CD4-positive, alpha-beta T cell treated with Interleukin-4 for 1 hour (primary cell): ENCODE measurements around the gene PEA15.
A peak's percentile ranks its signal among the peaks of the same experiment; 100 is the strongest.

ENCODE experiments used
- DNase-seq, 2 donors: peaks; one replicate each; pipeline ENCODE4 v3.0.0-alpha.2; 2020 to 2022

PEA15 gene

GRCh38 chr1:160205242-160206035, at the start of gene PEA15:
PEA15 (plus strand) TSS chr1:160205384; CDS start chr1:160211545, 6,161 bp downstream.
- DNase-seq, result peak; percentile 75 to 76

DNA sequence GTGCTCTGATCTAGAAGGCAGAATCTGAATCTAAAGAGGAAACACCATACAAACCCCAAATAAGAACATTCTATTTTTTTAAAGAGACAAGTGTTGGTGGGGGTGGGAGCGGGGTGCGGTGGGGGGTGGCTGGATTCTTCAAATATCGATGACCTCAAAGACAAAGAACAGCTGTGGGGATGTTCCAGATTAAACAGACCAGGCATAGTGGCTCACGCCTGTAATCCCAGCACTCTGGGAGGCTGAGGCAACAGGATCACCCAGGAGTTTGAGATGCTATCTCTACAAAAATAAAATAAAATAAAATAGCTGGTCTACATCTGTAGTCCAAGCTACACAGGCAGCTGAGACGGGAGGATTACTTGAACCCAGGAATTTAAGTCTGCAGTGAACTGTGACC, 48.8 kb upstream of the PEA15 start:
- no peak for DNase-seq

GRCh38 chr1:160157174-160157573, 48.0 kb upstream of the PEA15 start:
- no peak for DNase-seq

DNA sequence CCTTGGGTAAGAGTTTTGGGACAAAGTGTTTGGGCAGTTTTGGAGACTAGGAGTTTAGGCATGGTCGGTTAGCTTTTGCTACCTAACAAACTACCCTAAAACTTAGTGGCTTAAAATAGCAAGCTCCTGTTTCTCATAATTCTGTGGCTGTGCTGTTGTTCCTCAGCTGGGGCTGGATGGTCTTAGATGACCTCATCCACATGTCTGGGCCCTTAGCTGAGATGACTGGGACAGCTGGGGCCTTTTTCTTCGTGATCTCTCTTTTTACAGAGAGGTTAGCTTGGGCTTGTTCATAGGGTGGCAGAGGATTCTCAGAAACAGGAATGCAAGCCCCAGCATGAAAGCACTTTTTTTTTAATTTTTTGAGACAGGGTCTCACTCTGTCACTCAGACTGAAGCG, 47.2 kb upstream of the PEA15 start:
- DNase-seq, result no peak

DNA sequence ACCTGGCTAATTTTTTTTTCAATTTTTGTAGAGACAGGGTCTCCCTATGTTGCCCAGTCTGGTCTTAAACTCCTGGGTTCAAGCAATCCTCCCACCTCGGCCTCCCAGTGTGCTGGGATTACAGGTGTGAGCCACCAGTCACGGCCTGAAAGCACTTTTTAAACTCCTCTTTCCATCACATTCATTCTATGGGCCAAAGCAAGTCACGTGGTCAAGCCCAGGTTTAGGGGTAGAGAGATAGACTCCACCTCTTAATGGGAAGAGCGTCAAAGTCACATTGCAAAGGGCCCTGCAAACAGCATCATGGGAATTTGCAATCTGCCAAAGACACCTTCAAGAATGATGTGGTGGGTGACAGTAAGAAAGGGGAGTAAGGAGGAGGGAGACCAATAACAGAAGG, 46.6 kb upstream of the PEA15 start:
- DNase-seq, result no peak

DNA sequence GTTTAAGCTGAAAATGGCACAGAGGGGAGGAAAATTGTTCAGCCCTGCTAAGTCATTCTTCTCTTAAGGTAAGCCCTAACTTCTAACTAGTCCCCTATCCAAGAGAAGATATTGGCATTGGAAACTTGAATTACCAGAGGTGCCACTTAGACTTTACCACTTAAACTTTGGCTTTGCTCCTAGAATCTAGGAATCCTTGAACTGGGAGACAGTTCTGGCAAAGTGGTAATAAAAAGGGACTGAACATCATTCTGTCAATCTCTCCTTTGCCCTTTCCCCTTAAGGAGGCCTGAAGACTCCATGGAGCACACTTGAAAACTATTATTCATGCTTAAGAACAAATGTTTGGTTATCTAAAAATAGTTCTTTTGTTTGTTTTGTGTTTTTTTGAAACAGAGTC, 45.3 kb upstream of the PEA15 start:
- no peak for DNase-seq

DNA sequence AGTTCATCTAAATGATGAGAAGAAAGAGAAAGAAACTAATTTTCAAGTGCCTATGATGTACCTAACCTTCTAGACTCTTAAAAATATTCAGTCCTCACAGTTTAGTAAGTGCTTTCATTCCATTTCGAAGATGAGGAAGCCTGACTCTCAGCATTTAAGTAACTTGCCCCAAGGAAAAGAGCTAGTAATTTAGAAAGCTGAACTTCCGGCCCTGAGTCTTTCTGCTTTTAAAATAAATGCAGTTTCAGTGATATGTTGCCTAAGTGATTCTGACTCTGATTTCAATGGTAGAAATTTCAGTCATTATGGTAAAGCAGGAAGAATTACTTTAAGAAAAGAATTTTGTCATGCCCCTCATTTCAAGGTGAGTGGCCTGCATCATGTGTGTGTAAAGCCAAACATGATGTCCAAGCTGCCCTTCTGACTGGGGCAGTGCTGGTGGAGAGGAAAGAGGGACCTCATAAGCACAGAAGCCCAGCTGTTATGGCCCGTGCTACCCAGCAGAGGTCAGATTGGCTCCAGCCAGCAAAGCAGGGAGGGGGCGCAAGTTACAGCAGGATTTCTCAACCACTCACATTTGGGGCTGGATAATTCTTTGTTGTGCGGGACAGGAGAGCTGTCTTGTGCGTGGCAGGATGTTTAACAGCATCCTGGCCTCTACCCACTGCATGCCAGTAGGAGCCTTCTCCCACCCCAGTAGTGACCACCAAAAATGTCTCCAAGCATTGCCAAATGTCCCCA, 43.0 kb upstream of the PEA15 start:
- DNase-seq, result no peak

- DNase-seq, result no peak
Observed at GRCh38 chr1:160162931-160163330, 42.3 kb upstream of the PEA15 start.

DNA sequence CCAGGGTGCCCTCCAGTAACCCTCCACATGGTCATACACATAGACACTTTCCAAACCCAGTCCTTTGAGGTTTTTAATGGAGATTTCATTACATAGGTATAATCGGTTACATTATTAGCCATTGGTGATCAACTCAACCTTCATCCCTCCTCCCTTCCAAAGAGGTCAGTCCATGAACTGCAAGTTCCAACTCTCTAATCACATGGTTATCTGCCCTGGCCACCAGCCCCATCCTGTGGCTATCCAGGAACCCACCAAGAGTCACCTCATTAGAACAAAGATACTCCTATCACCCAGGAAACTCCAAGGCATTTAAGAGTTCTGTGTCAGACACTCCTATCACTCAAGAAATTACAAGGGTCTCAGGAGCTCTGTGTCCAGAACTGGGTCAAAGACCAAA, 41.6 kb upstream of the PEA15 start:
- no peak for DNase-seq

DNA sequence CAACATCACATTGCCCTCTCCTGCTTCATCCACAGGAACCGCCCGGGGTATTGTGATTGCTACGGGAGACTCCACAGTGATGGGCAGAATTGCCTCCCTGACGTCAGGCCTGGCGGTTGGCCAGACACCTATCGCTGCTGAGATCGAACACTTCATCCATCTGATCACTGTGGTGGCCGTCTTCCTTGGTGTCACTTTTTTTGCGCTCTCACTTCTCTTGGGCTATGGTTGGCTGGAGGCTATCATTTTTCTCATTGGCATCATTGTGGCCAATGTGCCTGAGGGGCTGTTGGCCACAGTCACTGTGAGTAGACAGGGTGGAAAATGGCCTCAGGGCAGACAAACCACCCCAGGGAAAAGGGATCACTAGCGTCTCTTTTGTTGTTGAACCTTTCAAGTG, 41.1 kb upstream of the PEA15 start:
- no peak for DNase-seq

DNA sequence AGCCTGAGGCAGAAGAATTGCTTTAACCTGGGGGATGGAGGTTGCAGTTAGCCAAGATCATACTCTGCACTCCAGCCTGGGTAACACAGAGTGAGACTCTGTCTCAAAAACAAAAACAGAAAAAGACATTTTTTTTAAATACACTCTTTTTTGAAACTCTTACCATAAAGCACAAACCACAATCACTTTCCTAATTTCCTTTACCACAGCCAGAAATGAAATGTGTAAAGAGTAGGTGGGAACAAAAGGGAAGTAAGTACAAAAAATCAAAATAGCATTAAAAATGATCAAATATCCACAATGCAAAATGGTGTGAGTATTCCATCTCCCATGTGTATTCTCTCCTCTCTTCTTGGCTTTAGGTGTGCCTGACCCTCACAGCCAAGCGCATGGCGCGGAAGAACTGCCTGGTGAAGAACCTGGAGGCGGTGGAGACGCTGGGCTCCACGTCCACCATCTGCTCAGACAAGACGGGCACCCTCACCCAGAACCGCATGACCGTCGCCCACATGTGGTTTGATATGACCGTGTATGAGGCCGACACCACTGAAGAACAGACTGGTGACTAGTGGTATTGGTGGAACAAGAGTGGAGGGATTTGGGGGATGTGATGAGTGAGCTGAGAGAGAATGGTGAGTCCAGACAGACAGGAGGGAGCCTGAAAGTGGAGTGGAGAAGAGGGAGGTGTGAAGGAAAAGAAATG, 38.9 kb upstream of the PEA15 start:
- DNase-seq, result no peak

DNA sequence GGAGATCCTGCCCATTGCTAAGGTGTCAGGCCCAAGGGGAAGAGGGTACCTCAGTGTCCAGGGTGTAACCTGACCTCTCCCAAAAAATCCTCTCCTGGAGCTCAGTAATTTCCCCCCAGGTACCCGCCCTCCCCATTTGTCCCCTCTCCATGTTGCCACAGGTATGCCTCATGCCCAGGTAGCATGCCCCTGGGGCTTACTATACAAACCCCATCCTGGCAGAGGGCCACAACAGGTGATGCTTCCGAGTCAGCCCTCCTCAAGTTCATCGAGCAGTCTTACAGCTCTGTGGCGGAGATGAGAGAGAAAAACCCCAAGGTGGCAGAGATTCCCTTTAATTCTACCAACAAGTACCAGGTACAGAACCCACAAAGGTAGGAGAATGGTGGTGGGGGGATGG, 38.1 kb upstream of the PEA15 start:
- no peak for DNase-seq

DNA sequence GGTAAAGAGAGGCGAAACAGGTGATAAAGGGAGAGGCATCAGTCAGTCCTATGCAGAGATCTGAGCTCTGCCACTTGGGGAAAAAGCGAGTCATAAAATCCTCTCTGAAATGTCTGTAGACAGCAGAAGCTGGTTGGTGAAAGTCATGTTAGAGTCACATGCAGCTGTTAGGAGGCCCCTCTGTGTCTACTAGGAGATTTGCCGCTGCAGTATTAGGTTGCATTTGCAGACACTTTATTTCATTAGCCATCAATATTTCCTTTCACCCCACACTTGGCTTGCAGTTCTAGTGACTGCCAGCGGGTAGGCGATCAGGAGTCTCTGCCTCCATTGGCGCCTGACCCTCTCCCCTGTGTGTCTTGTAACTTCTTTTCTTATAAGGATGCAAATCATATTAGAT, 37.6 kb upstream of the PEA15 start:
- DNase-seq, result no peak

DNA sequence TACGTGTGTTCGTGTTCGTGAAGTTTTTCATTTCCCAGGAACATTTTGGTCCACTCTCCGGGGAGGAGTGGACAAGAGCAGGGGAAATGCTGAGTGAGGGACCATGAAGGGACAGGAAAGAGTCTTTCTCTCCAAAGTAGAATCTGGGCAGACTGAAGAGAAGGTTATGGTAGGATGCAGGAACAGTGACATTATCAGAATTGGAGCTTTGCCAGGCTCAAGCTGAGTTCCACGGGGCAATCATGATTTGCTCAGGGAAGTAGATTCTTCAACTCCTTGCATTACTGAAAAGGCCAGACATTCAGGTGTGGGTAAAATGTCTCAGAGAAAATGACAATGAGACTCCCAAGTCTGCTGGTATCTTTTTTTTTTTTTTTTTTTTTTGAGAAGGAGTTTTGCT, 37.2 kb upstream of the PEA15 start:
- no peak for DNase-seq

GRCh38 chr1:160168609-160169369, 36.4 kb upstream of the PEA15 start:
- no peak for DNase-seq

DNA sequence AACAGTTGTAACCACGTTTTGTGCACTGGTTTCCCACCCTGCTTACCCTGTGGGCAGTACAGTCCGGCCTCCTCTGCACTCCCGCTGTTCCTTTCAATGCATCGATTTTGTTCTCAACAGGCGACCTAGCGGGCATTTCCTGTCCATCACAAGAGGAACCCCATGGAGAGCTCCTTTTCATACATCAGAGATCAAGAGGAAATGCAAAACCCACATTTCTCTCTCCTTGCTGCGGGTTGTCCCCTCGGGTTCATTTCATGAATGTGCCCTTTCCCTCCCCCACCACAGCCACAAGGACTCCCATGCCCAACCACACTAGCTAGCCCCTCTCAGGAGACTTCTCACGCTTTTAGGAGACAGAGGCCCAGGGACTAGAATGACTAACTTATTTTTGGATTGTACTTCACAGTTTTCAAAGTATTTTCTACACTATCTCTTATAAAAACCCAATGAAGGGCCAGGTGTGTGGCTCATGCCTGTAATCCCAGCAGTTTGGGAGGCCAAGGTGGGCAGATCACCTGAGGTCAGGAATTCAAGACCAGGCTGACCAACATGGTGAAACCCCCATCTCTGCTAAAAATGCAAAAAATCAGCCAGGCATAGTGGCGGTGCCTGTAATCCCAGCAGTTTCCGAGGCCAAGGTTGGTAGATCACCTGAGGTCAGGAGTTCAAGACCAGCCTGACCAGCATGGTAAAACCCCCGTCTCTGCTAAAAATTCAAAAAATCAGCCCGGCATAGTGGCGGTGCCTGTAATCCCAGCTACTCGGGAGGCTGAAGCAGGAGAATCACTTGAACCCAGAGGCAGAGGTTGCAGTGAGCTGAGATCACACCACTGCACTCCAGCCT, 35.4 kb upstream of the PEA15 start:
- DNase-seq, result no peak

GRCh38 chr1:160171354-160171753, 33.8 kb upstream of the PEA15 start:
- no peak for DNase-seq

DNA sequence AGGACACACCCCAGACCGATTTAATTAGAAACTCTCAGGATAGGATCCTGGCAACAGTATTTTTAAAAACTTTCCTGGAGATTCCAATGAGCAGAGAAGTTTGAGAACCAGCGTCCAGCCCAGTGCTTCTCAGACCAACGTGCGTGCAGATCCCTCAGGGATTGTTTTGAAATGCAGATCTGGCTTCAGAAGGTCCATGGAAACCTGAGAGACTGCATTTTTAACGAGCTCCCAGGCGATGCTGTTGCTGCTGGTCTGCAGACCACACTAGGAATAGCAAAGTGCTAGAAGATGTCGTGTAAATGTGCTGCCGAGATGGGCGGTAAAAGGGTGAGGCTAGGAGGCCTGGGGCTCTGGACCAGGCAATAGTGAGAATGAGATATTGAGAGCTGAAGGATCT, 33.2 kb upstream of the PEA15 start:
- DNase-seq, result no peak

DNA sequence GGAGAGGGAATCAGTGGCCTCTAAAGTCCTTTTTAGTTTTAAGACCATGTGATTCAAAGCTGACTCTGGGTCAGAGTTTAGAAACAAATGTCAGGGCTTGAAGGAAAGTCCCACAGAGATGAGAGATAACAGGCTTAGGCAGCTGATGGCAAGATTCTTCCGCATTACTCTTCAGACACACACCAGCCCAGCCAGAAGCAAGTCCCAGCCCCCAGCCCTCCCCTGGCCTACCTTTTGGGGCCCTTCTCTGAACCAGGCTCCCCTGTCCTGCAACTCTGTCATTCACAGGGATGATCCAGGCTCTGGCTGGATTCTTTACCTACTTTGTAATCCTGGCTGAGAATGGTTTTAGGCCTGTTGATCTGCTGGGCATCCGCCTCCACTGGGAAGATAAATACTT, 28.0 kb upstream of the PEA15 start:
- no peak for DNase-seq

DNA sequence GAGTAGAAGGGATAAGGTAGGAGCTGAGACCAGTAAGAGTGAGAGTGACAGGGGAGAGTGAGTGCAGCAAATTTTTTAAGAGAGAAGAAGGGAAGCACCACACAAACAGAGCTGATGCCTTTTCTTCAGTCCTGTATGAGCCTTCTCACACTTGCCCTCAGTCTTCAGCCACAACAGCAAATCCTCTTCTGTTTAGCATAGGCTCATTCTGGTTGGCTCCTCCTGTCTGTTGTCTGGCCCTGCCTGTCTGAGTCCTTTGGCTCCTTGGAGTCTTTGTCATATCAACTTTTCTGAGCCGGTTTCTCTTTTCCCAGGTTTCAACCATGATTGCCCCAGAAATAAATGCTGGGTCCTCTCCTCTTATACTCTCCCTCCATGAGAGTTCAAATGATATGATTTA, 27.5 kb upstream of the PEA15 start:
- DNase-seq, result no peak

DNA sequence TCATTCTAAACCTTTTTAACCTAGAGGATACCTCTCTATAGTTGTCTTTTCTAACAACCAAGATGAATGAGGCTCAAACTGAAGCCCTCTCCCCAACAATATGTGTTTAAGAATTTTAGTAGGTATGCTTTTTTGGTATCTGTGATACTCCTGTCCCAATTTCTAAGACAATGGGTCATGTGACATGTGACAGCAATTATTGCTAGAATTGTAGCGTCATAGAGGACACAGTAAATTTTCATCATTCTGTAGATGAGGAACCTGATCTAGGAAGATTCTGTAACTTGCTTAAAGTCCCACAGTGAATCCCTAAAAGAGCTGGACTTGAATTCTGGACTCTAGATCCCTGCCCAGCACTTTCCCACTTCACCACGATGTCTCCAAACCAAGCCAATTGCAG, 26.5 kb upstream of the PEA15 start:
- no peak for DNase-seq

DNA sequence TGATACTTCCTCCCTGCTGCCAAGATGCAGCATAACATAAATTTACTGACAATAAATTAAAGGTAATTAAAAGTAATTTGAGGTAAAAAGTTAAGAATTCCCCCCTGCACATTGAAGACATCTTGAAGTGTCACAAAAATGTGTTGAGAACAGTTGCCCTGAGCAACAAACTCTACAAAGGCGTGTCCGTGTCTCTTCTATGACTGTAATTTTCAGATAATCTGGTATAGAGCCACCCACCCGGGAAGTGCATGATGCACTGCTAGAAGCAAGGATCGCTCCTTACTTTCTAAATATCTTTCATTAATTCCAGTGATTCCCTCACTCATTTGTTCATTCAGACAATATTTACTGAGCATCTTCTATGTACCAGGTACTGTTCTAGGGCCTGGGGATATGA, 25.8 kb upstream of the PEA15 start:
- DNase-seq, result no peak
